GM18951 (cell line): ENCODE measurements around the gene CHADL.

Experiments used
- POLR2A ChIP-seq: IDR thresholded peaks from 4 replicates; pipeline ENCODE4 v1.6.1; 2011; ENCODE audit warnings: mild to moderate bottlenecking; ENCODE audit not compliant: insufficient read length, insufficient read depth; ENCODE audit errors: extremely low read depth
- in situ Hi-C: fragments of 300-500 bp; cut with MboI; formaldehyde crosslinking; loops from one replicate; pipeline ENCODE4 v1.12.0; 2022; ENCODE audit warnings: low sequenced_read_pairs, mixed read lengths, inconsistent platforms; ENCODE audit not compliant: unreplicated experiment

The CHADL gene

GRCh38 chr22:41247703-41248102 is 7.0 kb upstream of the CHADL start:
- no peak for TF ChIP-seq POLR2A

GRCh38 chr22:41245917-41246499 is 5.3 kb upstream of the CHADL start:
- in situ Hi-C loops: no loop called here
- no peak for TF ChIP-seq POLR2A

More at GRCh38 chr22:41247703-41248102, 7.0 kb upstream of the CHADL start:
- in situ Hi-C loops: no loop called here

GRCh38 chr22:41243361-41243760 is 2.6 kb upstream of the CHADL start:
- TF ChIP-seq POLR2A: no peak
- in situ Hi-C loops: no loop called here

- in situ Hi-C loops: no loop called here
Measured at GRCh38 chr22:41242396-41243117, 1.8 kb upstream of the CHADL start.

DNA sequence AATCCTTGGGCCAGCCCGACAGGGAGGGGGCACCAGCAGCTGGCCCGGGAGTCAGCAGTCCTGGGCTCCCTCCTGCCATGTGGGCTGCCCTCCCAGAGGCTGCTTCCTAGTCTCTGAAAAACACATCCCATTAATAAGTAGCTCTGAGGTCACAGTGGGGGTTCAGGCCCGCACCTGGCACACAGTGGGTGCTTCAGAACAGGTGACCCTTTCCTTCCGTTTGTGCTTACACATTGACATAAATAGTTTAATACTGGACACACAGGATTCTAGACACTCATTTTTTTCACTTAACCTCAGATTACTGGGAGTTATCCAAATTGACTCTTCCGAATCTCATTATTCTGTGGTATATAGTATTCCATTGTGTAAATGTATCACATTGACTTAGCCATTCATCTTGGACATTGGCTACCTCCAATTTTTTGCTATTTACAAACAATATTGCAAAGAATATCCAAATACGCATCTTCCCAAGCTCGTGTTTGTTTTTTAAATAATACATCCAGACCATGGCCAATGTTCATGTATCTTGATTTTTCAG is 474 bp upstream of the CHADL start:
- TF ChIP-seq POLR2A: no peak
- in situ Hi-C loops: no loop called here

More at GRCh38 chr22:41242396-41243117, 1.8 kb upstream of the CHADL start:
- no peak for TF ChIP-seq POLR2A

DNA sequence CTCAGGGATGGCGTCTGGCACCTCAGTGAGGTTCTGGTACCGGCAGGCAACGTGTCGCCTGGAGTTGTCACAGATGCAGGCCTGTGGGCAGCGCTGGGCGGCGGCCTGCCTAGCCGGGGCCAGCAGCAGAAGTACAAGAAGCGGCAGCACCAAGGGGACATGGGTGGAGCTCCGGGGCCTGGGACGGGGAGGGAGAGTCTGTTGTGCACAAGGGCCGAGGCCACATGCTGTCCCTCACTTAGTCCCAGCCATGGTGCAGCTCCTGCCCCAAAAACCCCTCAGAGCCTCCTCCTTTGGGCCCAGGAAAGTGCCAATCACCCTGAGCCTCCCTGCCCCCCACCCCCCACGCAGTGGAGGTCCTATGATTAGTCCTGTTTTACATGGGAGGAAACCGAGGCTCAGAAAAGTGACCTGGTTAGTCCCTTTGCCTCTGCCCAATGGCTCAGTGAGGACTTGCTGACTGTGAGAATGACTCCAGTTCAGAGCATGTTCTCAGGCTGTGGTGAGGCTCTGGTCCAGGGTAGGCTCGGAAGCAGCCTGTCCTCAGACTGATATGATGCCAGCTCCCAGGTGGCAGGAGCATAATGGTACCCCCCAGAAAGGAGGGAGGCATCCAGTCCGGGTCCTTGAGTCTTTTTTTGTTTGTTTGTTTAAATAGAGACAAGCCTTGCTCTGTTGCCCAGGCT is 1.1 kb downstream of the CHADL start:
- in situ Hi-C loops: no loop called here
- TF ChIP-seq POLR2A: no peak

GRCh38 chr22:41238570-41239442 is 1.9 kb downstream of the CHADL start:
- in situ Hi-C loops: no loop called here
- TF ChIP-seq POLR2A: no peak

DNA sequence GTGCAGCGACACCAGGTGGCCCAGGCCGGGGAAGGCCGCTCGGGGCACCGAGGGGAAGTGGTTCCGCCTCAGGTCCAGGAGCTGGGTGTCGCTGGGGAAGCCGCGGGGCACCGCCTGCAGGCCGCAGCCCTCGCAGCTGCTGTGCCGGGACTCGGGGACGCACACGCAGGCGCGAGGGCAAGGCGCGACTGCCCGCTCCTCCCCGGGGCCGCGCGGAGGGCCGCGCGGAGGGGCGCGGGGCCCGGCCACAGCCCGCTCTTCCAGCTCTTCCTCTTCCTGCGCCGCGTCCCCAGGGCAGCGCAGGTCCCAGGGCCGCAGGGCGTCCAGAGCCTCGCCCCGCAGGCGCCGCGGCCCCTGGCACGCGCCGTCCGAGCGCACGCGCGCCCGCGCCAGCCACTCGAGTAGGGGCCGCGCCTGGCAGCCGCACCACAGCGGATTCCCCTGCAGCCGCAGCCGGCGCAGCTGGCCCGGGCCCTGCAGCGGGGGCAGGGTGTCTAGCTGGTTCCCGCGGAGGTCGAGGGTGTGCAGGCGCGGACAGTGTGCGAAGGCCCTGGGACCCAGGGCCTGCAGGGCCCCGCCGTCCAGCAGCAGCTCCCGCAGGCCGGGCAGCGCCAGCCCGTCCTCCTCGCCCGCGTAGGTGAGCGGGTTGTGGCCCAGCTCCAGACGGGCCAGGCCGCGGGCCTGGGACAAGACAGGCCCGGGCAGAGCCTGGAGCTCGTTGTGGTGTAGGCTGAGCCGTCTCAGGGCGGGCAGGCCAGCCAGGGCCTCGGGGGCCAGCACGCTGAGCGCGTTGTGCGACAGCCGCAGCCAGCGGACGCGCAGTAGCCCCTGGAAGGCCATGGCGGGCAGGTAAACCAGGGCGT is 2.8 kb downstream of the CHADL start:
- in situ Hi-C loops: no loop called here
- no peak for TF ChIP-seq POLR2A

GRCh38 chr22:41237036-41237706 is 3.6 kb downstream of the CHADL start:
- TF ChIP-seq POLR2A: no peak
- in situ Hi-C loops: no loop called here

DNA sequence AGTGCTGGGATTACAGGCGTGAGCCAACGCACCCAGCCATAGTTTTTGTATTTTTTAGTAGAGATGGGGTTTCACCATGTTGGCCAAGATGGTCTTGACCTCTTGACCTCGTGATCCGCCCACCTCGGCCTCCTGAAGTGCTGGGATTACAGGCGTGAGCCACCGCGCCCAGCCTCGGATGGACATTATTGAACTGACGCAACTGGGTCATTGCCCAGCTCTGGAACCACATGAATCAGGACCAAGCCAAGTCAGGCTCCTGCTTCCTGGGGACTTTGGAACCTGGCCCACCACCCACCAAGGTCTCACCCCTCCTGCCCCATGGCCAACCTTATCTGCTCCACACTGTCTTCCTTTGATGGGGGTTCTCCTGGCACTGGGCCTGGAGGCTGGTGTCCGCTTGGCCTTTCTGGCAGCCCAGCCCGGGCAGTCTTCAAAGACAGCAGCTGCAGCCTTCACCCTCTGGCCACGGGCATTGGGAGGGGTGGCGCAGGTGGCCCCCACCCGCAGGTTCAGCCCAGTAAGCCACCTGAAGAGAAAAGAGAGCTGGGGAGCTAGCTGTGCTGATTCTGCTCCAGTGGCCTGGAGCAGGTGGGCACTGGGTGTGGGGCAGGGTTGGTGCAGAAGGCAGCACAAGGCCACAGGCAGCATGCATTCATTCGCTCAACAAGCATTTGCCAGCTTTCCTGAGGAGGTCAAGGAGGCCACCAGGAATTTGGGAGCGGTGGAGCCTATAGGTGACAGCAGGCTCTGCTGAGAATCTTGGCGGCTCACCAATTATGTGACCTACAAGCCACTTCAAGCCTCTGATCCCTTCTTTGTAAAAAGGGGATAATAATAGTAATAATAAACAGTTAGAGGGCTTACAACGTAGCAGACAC is 5.7 kb downstream of the CHADL start:
- TF ChIP-seq POLR2A: no peak
- in situ Hi-C loops: no loop called here

DNA sequence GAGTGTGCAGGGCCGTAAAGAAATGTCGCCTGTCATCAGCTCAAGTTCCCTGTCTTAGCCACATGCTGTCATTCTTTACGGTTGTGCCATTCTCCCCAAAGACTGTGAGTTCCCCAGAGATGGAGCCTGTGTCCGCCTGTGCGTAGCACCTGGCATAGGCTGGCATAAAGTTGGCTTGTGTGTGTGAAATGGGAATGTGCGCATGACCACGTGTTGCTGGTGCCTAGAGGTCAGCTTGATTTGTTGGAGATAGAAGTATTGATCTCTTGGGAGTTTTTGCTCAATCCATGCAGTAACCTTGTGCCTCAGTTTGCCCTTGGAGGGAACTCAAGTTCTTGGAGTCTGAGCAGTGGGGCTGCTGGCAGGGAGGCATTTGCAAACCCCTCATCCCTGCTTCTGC is 9.4 kb downstream of the CHADL start:
- no peak for TF ChIP-seq POLR2A
- in situ Hi-C loops: no loop called here
